Loucy (cell line): ENCODE measurements around the gene SLC39A11.

Source experiments
- H2AFZ ChIP-seq: fragments of 200-600 bp; sonication (generic); 2 replicates; pipeline ENCODE4 v1.6.0; 2016; ENCODE audit warnings: antibody characterized with exemption, mild to moderate bottlenecking, low read length, moderate library complexity
- H3F3A ChIP-seq: fragments of 200-600 bp; 2 replicates; pipeline ENCODE4 v1.6.0; 2016; ENCODE audit warnings: antibody characterized with exemption, low read depth, mild to moderate bottlenecking
- H3K27me3 ChIP-seq: fragments of 200-600 bp; sonication (generic); 2 replicates; pipeline ENCODE4 v1.6.1; 2014; ENCODE audit warnings: low read length, mild to moderate bottlenecking; ENCODE audit not compliant: insufficient read depth, poor library complexity, severe bottlenecking
- H3K36me3 ChIP-seq: fragments of 200-600 bp; sonication (generic); 2 replicates; pipeline ENCODE4 v1.6.1; 2016; ENCODE audit warnings: low read length; ENCODE audit not compliant: insufficient read depth
- H3K4me1 ChIP-seq: fragments of 200-600 bp; sonication (generic); 2 replicates; pipeline ENCODE4 v1.5.1; 2014; ENCODE audit warnings: low read length, mild to moderate bottlenecking; ENCODE audit not compliant: insufficient read depth, poor library complexity, severe bottlenecking
- H3K4me2 ChIP-seq: fragments of 200-600 bp; sonication (generic); 2 replicates; pipeline ENCODE4 v1.6.0; 2014; ENCODE audit warnings: antibody characterized with exemption, low read length, low read depth, mild to moderate bottlenecking; ENCODE audit not compliant: poor library complexity, severe bottlenecking
- H3K4me3 ChIP-seq: fragments of 200-600 bp; sonication (generic); 2 replicates; pipeline ENCODE4 v1.5.1; 2014; ENCODE audit warnings: low read length, mild to moderate bottlenecking, mixed read lengths; ENCODE audit not compliant: poor library complexity, severe bottlenecking
- H3K79me2 ChIP-seq: fragments of 200-600 bp; sonication (generic); 2 replicates; pipeline ENCODE4 v1.6.1; 2014; ENCODE audit warnings: low read length; ENCODE audit not compliant: insufficient read depth
- H3K9ac ChIP-seq: fragments of 200-600 bp; sonication (generic); 2 replicates; pipeline ENCODE4 v1.6.0; 2014; ENCODE audit warnings: mild to moderate bottlenecking, low read depth, low read length, moderate library complexity; ENCODE audit not compliant: poor library complexity, severe bottlenecking
- H3K9me2 ChIP-seq: fragments of 200-600 bp; sonication (generic); replicated peaks from 2 replicates; pipeline ENCODE4 v1.6.1; 2016; ENCODE audit warnings: low read depth, low read length, mixed read lengths
- H3K9me3 ChIP-seq: fragments of 200-600 bp; sonication (generic); 2 replicates; pipeline ENCODE4 v1.6.1; 2014; ENCODE audit warnings: mild to moderate bottlenecking, antibody characterized with exemption, low read length, low read depth; ENCODE audit not compliant: insufficient read depth
- H4K20me1 ChIP-seq: fragments of 200-600 bp; sonication (generic); 2 replicates; pipeline ENCODE4 v1.6.0; 2014; ENCODE audit warnings: antibody characterized with exemption, low read length, mild to moderate bottlenecking; ENCODE audit not compliant: insufficient read depth, poor library complexity, severe bottlenecking
- EZH2phosphoT487 ChIP-seq: fragments of 200-600 bp; IDR thresholded peaks from 2 replicates; pipeline ENCODE4 v1.6.1; 2018; ENCODE audit warnings: antibody characterized with exemption, mild to moderate bottlenecking, moderate library complexity, borderline replicate concordance
- TF ChIP-seq, protein P1 (sequence below): fragments of 200-600 bp; sonication (generic); conservative IDR thresholded peaks from 2 replicates; pipeline ENCODE4 v1.5.1; 2014; ENCODE audit warnings: mild to moderate bottlenecking, antibody characterized with exemption, low read length

Gene SLC39A11

DNA sequence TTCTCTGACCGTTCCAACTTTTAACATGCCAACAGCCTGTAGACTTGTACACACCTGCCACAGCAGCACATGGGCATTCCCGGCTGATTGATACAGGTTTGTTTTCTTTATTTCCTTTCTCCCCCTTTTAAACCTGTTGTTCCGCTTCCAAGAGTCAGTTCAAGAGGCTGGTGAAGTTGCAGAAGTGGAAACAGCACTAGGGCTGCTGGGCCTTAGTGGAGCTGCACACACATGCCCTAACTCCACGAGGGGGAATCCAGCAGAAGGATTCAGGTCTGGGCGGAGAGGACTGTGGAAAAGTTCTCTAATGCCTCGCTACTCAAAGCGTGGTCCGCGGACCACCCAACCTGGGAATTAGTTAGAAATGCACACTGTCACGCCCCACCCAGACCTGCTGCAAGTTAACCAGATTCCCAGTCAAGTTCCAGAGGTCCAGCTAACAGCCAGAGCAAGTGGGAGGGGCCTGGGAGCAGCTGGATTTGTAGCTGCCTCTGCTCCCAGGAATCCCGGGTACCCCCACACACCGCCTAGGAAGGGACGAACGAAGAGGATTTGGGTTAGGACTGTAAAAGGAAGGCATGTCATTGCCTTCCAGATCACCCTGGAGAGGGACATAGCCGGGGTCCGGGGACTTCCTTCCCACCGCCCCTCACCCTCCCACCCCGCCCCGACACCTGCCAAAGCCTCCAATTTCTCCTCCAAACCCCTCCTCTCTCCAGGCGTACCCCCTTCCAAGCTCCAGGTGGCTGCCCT lies 542 bp downstream of the SLC39A11 start:
- Histone ChIP-seq H3K9ac (peak overlapping the region; percentile 86), H3K4me1 (peaks cover 21% of the 10 kb centered on the region), H3K4me3 (peak overlapping the region; percentile 88), H3F3A (no peaks in the 10 kb centered on the region), H3K79me2 (peaks cover 18% of the 10 kb centered on the region), H3K27me3 (no peaks in the 10 kb centered on the region), H4K20me1 (no peaks in the 10 kb centered on the region), H3K9me2 (no peaks in the 10 kb centered on the region), H2AFZ (peak overlapping the region; percentile 68; the same call in 1 of the 2 replicates), H3K9me3 (no peaks in the 10 kb centered on the region), H3K36me3 (no peaks in the 10 kb centered on the region), H3K4me2 (peak overlapping the region; percentile 89)
- no peak for TF ChIP-seq EZH2phosphoT487
- TF ChIP-seq, protein P1, sequence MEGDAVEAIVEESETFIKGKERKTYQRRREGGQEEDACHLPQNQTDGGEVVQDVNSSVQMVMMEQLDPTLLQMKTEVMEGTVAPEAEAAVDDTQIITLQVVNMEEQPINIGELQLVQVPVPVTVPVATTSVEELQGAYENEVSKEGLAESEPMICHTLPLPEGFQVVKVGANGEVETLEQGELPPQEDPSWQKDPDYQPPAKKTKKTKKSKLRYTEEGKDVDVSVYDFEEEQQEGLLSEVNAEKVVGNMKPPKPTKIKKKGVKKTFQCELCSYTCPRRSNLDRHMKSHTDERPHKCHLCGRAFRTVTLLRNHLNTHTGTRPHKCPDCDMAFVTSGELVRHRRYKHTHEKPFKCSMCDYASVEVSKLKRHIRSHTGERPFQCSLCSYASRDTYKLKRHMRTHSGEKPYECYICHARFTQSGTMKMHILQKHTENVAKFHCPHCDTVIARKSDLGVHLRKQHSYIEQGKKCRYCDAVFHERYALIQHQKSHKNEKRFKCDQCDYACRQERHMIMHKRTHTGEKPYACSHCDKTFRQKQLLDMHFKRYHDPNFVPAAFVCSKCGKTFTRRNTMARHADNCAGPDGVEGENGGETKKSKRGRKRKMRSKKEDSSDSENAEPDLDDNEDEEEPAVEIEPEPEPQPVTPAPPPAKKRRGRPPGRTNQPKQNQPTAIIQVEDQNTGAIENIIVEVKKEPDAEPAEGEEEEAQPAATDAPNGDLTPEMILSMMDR: no peak

- Histone ChIP-seq H3F3A (no peaks in the 10 kb centered on the region), H3K9me3 (no peaks in the 10 kb centered on the region), H3K9me2 (no peaks in the 10 kb centered on the region), H3K4me2 (peak overlapping the region; percentile 89), H3K9ac (peak overlapping the region; percentile 86), H2AFZ (no peak overlapping the region), H3K27me3 (no peaks in the 10 kb centered on the region), H3K4me3 (peak overlapping the region; percentile 88), H3K4me1 (peaks cover 21% of the 10 kb centered on the region), H3K79me2 (peaks cover 18% of the 10 kb centered on the region), H3K36me3 (no peaks in the 10 kb centered on the region), H4K20me1 (no peaks in the 10 kb centered on the region)
- TF ChIP-seq, protein P1: no peak
Observed at GRCh38 chr17:73091410-73091769, 1.1 kb downstream of the SLC39A11 start.

DNA sequence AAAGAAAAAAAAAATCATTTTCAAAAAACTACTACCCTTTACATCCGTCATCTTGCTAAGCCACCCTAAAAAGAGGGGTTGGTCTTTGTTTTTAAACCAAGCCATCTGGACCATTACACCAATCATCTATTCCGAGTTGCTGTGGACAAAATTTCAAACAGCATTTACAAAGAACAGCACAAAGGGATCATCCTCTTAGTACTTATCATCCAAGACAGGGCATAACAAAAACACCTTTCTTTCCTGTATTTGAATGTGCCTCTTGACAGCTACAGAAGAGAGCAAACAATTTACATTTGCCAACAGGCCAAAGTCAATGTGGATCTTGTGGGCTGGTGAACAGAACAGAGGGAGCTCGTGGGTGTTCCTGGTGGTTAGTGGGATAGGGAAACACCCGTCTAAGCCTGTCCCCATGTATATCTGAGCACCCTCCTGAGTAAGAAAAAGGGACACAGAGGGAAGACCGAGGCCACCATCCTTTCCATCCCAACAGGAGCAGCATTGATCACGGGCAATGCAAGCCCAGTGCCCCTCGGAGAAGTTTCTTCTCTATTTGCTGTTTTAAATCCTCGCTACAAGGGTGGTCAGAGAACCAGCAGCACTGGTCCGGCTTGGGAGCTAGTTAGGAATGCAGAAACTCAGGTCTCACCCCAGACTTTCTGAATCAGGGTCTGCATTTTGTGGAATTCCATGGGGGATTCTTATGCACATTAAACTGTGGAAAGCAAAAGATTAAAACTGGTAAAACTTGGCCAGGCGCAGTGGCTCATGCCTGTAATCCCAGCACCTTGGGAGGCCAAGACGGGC lies 1.9 kb downstream of the SLC39A11 start:
- Histone ChIP-seq H3K79me2 (peaks cover 18% of the 10 kb centered on the region), H3K27me3 (no peaks in the 10 kb centered on the region), H2AFZ (no peak overlapping the region), H4K20me1 (no peaks in the 10 kb centered on the region), H3F3A (no peaks in the 10 kb centered on the region), H3K4me1 (peaks cover 21% of the 10 kb centered on the region), H3K4me2 (peak overlapping the region; percentile 89), H3K9me3 (no peaks in the 10 kb centered on the region), H3K36me3 (no peaks in the 10 kb centered on the region), H3K9ac (no peak overlapping the region), H3K4me3 (peak overlapping the region; percentile 11), H3K9me2 (no peaks in the 10 kb centered on the region)
- no peak for TF ChIP-seq EZH2phosphoT487
- TF ChIP-seq, protein P1: no peak
